Naive thymus-derived CD4-positive, alpha-beta T cell (primary cell): Measurements from ENCODE around the gene NDOR1. TPM values are rescaled to one million over a fixed set of nuclear protein-coding genes. Genes with fewer than 3 reads are reported as not detected.

Source experiments
- ATAC-seq: fragments of 150-1000 bp; cut with Tn5 transposase; 2 replicates; pipeline ENCODE4 v1.10.0; 2021; ENCODE audit warnings: mild to moderate bottlenecking, moderate library complexity
- CTCF ChIA-PET: fragments of 350-600 bp; sonication (Branson Sonifier 250); formaldehyde crosslinking; loops from one replicate; lab custom pipeline; 2021; ENCODE audit warnings: antibody characterized with exemption; lab: Charles Lee
- POLR2A ChIA-PET: fragments of 350-600 bp; sonication (Branson Sonifier 250); formaldehyde crosslinking; loops from one replicate; lab custom pipeline; 2021; ENCODE audit warnings: antibody characterized with exemption, inconsistent platforms; lab: Charles Lee
- DNase-seq, 9 donors: peaks; one replicate each; pipeline versions ENCODE4 v3.0.0 to v3.0.0-alpha.2; 2020 to 2022; ENCODE audit warnings: mixed read lengths in 1 of 9
- H3K27ac ChIP-seq: one replicate; pipeline ENCODE4 v1.7.0; 2013; ENCODE audit warnings: mild to moderate bottlenecking, low read depth, low read length, moderate library complexity
- H3K27me3 ChIP-seq, 2 donors: one replicate each; pipeline ENCODE4 v1.7.0; 2013; ENCODE audit warnings: low read length in 2 of 2, mild to moderate bottlenecking in 2 of 2, moderate library complexity in 2 of 2; ENCODE audit not compliant: control insufficient read depth in 2 of 2, insufficient read depth in 2 of 2
- H3K36me3 ChIP-seq, 3 experiments: 1 replicate in 2 of 3; 2 replicates in 1 of 3; pipeline ENCODE4 v1.7.0; 2013; ENCODE audit warnings: low read length in 3 of 3, mild to moderate bottlenecking in 3 of 3, moderate library complexity in 1 of 3; ENCODE audit not compliant: insufficient read depth in 3 of 3, control insufficient read depth in 2 of 3
- H3K4me1 ChIP-seq, 2 donors: one replicate each; pipeline ENCODE4 v1.7.0; 2013; ENCODE audit warnings: low read length in 2 of 2, mild to moderate bottlenecking in 2 of 2, moderate library complexity in 1 of 2; ENCODE audit not compliant: control insufficient read depth in 2 of 2, insufficient read depth in 2 of 2
- H3K4me3 ChIP-seq: 2 replicates; pipeline ENCODE4 v1.7.0; 2013; ENCODE audit warnings: mild to moderate bottlenecking, low read length
- H3K9me3 ChIP-seq, 3 experiments: 1 replicate in 2 of 3; 2 replicates in 1 of 3; pipeline ENCODE4 v1.7.0; 2013; ENCODE audit warnings: low read length in 3 of 3; ENCODE audit not compliant: control insufficient read depth in 2 of 3
- H3K27ac Mint-ChIP-seq, 9 donors: one replicate each; pipeline ENCODE4 v1.8.0; 2020 to 2022; ENCODE audit warnings: mixed read lengths in 9 of 9, mild to moderate bottlenecking in 8 of 9, moderate library complexity in 5 of 9, inconsistent platforms in 2 of 9
- H3K27me3 Mint-ChIP-seq, 5 donors: one replicate each; pipeline ENCODE4 v1.8.0; 2021 to 2022; ENCODE audit warnings: mixed read lengths in 5 of 5, mild to moderate bottlenecking in 1 of 5
- H3K36me3 Mint-ChIP-seq, 5 donors: one replicate each; pipeline ENCODE4 v1.8.0; 2020 to 2022; ENCODE audit warnings: mixed read lengths in 5 of 5, mild to moderate bottlenecking in 3 of 5, inconsistent platforms in 1 of 5
- H3K4me1 Mint-ChIP-seq, 7 donors: one replicate each; pipeline ENCODE4 v1.8.0; 2020 to 2022; ENCODE audit warnings: mixed read lengths in 7 of 7, mild to moderate bottlenecking in 3 of 7, inconsistent platforms in 1 of 7
- H3K4me3 Mint-ChIP-seq, 10 donors: one replicate each; pipeline ENCODE4 v1.8.0; 2020 to 2022; ENCODE audit warnings: mild to moderate bottlenecking in 10 of 10, mixed read lengths in 10 of 10, moderate library complexity in 6 of 10, inconsistent platforms in 2 of 10
- H3K9me3 Mint-ChIP-seq, 11 donors: one replicate each; pipeline ENCODE4 v1.8.0; 2020 to 2022; ENCODE audit warnings: mixed read lengths in 11 of 11, mild to moderate bottlenecking in 4 of 11, inconsistent platforms in 1 of 11, moderate library complexity in 1 of 11
- intact Hi-C, 2 donors: fragments of 100-400 bp; cut with micrococcal nuclease; formaldehyde crosslinking; loops; one replicate each; pipeline ENCODE4 v1.15.1; 2023
- polyA plus RNA-seq, 2 donors: library from polyadenylated mRNA; unstranded; fragments of 300-500 nt; fragmentation: Illumina TruSeq; gene quantifications; one replicate each; pipeline ENCODE4 v1.2.3, GENCODE V29; 2021
- total RNA-seq, 6 experiments: library from RNA in 5 of 6; stranded (reverse) in 5 of 6; gene quantifications; 1 replicate in 5 of 6; 2 replicates in 1 of 6; pipeline ENCODE4 v1.2.3 and lab custom pipeline; 2021 to 2026

Gene NDOR1
- total and polyA plus RNA-seq, 7 experiments from 2014 or later: 4.5 to 42.0 (median 33.0) TPM

DNA sequence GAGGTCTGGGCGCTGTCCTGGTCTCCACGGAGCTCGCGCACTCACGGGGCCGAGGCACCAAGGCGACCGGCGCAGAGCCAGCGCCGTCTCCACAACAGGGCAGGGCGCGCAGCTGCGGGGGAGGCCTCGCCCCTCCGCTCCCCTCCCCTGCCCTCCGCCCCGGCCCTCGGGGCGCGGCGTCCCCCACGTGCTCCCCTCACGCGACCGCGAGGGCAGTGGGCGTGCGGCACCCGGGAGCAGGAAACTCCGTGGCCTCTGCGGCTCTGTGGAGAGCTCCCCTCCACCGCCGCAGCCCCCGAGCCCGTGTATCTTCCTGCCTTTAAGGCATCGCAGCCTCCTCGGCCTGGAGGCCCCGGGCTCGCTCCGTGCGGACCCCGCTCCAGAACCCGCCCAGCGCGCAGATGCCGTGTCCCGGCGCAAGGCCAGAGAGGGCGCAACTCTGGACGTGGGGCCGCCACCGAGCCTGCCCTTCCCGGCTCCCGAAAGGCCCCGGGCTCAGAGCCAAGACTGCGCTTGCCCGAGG is 34.9 kb downstream of the NDOR1 start:
- Mint-ChIP-seq H3K27me3 (peaks cover 0 to 4% (median 0%) of the 10 kb centered on the region in 5 donors), H3K4me1 (peaks cover 12 to 35% (median 21%) of the 10 kb centered on the region in 7 donors), H3K36me3 (peaks cover 0 to 14% (median 4%) of the 10 kb centered on the region in 5 donors), H3K4me3 (peak overlapping the region; percentile 70 to 93 (median 82)), H3K9me3 (peaks cover 0 to 9% (median 0%) of the 10 kb centered on the region in 11 donors), H3K27ac (peak overlapping the region in 8 of 9 donors; percentile 52 to 94 (median 67))
- Histone ChIP-seq H3K4me1 (peaks cover 15 to 24% of the 10 kb centered on the region in 2 donors), H3K36me3 (peaks cover 0 to 19% (median 9%) of the 10 kb centered on the region in 3 experiments), H3K27ac (peak overlapping the region; percentile 83), H3K9me3 (no peaks in the 10 kb centered on the region), H3K4me3 (peak overlapping the region; percentile 72), H3K27me3 (no peaks in the 10 kb centered on the region)
- intact Hi-C loops: loop anchor here (2.0 to 5.0 kb wide), 5 partner anchors 52 to 828 kb away; partner anchors contain the start of genes ANAPC2 (in 1 of the 2), ARRDC1 (in 1 of the 2), ENTR1 (in 1 of the 2) and NRARP (in 1 of the 2)
- DNase-seq: peak in 7 of 9 donors; percentile 59 to 81 (median 72)
- ChIA-PET CTCF (interaction anchor here (0.6 to 1.3 kb wide), 6 partner anchors 14 to 450 kb away, joined by 3 to 9 read pairs (median 4); partner anchors contain the start of gene NELFB), POLR2A (interaction anchor here (0.7 to 10.7 kb wide), 36 partner anchors 13 to 707 kb away, joined by 3 to 168 read pairs (median 4); partner anchors contain the start of genes ANAPC2, CYSRT1, EXD3 and MAN1B1)
- peak; percentile 33 for ATAC-seq

DNA sequence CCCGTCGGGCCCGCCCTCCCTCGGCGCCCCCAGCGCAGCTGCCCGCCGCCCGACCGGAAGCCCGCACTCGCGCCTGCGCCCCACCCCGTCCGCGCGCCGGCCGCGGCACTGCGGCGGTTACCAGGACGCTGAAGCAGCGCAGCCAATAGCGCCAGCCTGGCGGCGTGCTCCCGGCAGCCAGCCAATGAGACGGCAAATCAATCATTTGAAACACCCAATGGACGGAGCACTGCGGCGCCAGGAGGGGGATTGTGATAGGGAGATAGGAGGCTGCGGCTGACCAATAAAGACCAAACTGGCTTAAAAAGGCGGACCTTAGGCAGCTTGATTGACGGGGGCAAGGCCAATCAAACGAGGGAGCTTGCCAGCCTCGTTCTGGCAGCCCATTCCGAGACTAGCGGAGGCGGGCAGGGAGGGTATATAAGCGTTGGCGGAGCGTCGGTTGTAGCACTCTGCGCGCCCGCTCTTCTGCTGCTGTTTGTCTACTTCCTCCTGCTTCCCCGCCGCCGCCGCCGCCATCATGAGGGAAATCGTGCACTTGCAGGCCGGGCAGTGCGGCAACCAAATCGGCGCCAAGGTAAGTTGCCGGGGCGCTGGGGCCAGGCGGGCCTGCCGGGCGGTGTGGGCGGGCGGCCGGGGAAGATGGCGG is 35.5 kb downstream of the NDOR1 start, which contains the start of gene TUBB4B:
TUBB4B (plus strand) TSS at position 447 of the 649 bp plus-strand sequence; CDS start at position 521, 74 bp downstream.
- POLR2A ChIA-PET: interaction anchor here (0.7 to 10.7 kb wide), 37 partner anchors 12 to 708 kb away, joined by 3 to 168 read pairs (median 4); partner anchors contain the start of genes ANAPC2, CYSRT1, EXD3 and MAN1B1
- intact Hi-C loops: loop anchor here (1.0 to 5.0 kb wide), 16 partner anchors 14 to 829 kb away; partner anchors contain the start of genes ANAPC2 (in 2 of the 2), MAN1B1 (in 2 of the 2), NDOR1 (in 2 of the 2) and NELFB (in 2 of the 2)
- H3K27ac ChIP-seq: peak within 1 kb of the TSS; percentile 83
- H3K27me3 Mint-ChIP-seq: peaks cover 0 to 4% (median 0%) of the 10 kb centered on the region in 5 donors
- H3K27me3 ChIP-seq: no peaks in the 10 kb centered on the region
- H3K4me3 ChIP-seq: peak within 1 kb of the TSS; percentile 72
- DNase-seq (peak; percentile 87 to 99 (median 98)), ATAC-seq (peak; percentile 87)
- H3K27ac Mint-ChIP-seq: peak within 1 kb of the TSS; percentile 82 to 94 (median 93)
- H3K4me3 Mint-ChIP-seq: peak within 1 kb of the TSS; percentile 83 to 97 (median 92)
- H3K4me1 Mint-ChIP-seq: peaks cover 12 to 35% (median 21%) of the 10 kb centered on the region in 7 donors
- H3K4me1 ChIP-seq: peaks cover 15 to 23% of the 10 kb centered on the region in 2 donors
- peaks cover 0 to 14% (median 4%) of the 10 kb centered on the region in 5 donors for H3K36me3 Mint-ChIP-seq
- peaks cover 0 to 19% (median 9%) of the 10 kb centered on the region in 3 experiments for H3K36me3 ChIP-seq
- H3K9me3 ChIP-seq: no peaks in the 10 kb centered on the region
- CTCF ChIA-PET: interaction anchor here (0.6 to 1.3 kb wide), 4 partner anchors 13 to 145 kb away, joined by 4 to 9 read pairs (median 5); partner anchors contain the start of gene NELFB
- H3K9me3 Mint-ChIP-seq: peaks cover 0 to 9% (median 0%) of the 10 kb centered on the region in 11 donors

DNA sequence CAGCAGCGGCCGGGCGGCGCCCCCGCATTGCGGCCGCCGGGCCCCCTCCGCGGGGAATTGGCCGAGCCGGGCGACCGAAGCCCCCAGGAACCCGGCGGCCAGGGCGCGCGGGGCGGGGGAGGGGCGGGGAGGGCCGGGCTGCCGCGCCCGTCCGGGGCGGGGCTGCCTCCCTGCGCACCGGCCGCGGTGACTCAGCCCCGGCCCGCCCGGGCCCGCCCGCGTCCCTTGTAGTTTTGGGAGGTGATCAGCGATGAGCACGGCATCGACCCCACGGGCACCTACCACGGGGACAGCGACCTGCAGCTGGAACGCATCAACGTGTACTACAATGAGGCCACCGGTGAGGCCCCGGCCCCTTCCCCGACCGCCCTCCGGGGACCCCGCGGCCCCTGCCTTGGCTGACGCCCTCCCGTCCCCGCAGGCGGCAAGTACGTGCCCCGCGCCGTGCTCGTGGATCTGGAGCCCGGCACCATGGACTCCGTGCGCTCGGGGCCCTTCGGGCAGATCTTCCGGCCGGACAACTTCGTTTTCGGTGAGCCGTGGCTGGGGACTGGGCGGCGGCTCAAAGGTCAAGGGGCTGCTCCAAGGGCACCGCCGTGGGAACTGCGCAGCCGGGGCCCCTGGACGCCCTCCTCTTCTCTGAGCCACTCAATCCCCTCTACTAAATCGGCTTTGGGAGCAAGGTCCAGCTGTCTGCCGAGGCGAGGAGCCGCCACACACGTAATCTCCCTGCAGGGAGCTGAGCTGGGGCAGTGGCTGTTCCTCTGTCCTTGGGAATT is 36.2 kb downstream of the NDOR1 start:
- peak overlapping the region; percentile 83 to 94 (median 86) for H3K4me3 Mint-ChIP-seq
- peaks cover 0 to 4% (median 0%) of the 10 kb centered on the region in 5 donors for H3K27me3 Mint-ChIP-seq
- Histone ChIP-seq H3K4me3 (peak overlapping the region; percentile 57), H3K27me3 (no peaks in the 10 kb centered on the region), H3K27ac (peak overlapping the region; percentile 63), H3K4me1 (peaks cover 15 to 16% of the 10 kb centered on the region in 2 donors), H3K9me3 (no peaks in the 10 kb centered on the region), H3K36me3 (peaks cover 0 to 19% (median 9%) of the 10 kb centered on the region in 3 experiments)
- H3K9me3 Mint-ChIP-seq: peaks cover 0 to 9% (median 0%) of the 10 kb centered on the region in 11 donors
- peak overlapping the region in 8 of 9 donors; percentile 12 to 94 (median 82) for H3K27ac Mint-ChIP-seq
- CTCF ChIA-PET: interaction anchor here (0.6 to 1.3 kb wide), 4 partner anchors 13 to 203 kb away, joined by 3 to 5 read pairs (median 4); no protein-coding TSS in a partner anchor
- POLR2A ChIA-PET: interaction anchor here (0.8 to 10.7 kb wide), 23 partner anchors 12 to 708 kb away, joined by 3 to 168 read pairs (median 4); partner anchors contain the start of genes ANAPC2, CYSRT1, DPP7 and MAN1B1
- peaks cover 0 to 14% (median 4%) of the 10 kb centered on the region in 5 donors for H3K36me3 Mint-ChIP-seq
- intact Hi-C loops: loop anchor here (1.0 to 5.0 kb wide), 16 partner anchors 14 to 829 kb away; partner anchors contain the start of genes ANAPC2 (in 2 of the 2), MAN1B1 (in 2 of the 2), NDOR1 (in 2 of the 2) and NELFB (in 2 of the 2)
- DNase-seq (peak in 4 of 9 donors; percentile 29 to 80 (median 54)), ATAC-seq (peak; percentile 23)
- H3K4me1 Mint-ChIP-seq: peaks cover 12 to 35% (median 21%) of the 10 kb centered on the region in 7 donors

DNA sequence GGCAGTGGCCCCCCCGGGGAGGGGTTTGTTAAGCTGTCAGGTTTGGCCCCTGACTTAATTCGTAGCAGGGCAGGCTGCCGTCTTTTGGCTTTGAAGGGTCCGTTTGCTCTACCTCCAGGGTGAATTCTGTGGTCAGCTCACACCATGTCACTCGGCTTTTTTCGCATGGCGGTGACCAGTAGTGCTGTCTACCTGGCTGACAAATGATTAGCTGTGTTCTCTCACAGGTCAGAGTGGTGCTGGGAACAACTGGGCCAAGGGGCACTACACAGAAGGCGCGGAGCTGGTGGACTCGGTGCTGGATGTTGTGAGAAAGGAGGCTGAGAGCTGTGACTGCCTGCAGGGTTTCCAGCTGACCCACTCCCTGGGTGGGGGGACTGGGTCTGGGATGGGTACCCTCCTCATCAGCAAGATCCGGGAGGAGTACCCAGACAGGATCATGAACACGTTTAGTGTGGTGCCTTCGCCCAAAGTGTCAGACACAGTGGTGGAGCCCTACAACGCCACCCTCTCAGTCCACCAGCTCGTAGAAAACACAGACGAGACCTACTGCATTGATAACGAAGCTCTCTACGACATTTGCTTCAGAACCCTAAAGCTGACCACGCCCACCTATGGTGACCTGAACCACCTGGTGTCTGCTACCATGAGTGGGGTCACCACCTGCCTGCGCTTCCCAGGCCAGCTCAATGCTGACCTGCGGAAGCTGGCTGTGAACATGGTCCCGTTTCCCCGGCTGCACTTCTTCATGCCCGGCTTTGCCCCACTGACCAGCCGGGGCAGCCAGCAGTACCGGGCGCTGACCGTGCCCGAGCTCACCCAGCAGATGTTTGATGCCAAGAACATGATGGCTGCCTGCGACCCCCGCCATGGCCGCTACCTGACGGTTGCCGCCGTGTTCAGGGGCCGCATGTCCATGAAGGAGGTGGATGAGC is 37.0 kb downstream of the NDOR1 start:
- Histone ChIP-seq H3K27me3 (no peaks in the 10 kb centered on the region), H3K36me3 (peaks cover 0 to 19% (median 9%) of the 10 kb centered on the region in 3 experiments), H3K9me3 (no peaks in the 10 kb centered on the region), H3K27ac (peak overlapping the region; percentile 63), H3K4me1 (peaks cover 11 to 15% of the 10 kb centered on the region in 2 donors), H3K4me3 (peak overlapping the region; percentile 57)
- intact Hi-C loops: loop anchor here in 1 of 2 donors (5.0 kb wide), 1 partner anchor 830 kb away; the partner anchor contains the start of genes ENTR1 and PMPCA
- DNase-seq: no peak
- POLR2A ChIA-PET: interaction anchor here (0.9 to 10.7 kb wide), 7 partner anchors 11 to 156 kb away, joined by 3 to 168 read pairs (median 4); partner anchors contain the start of genes CYSRT1, DPP7, MAN1B1 and NELFB
- H3K27me3 Mint-ChIP-seq: peaks cover 0 to 4% (median 0%) of the 10 kb centered on the region in 5 donors
- H3K4me3 Mint-ChIP-seq: peak overlapping the region; percentile 65 to 89 (median 84)
- H3K27ac Mint-ChIP-seq: peak overlapping the region; percentile 30 to 85 (median 65)
- peaks cover 0 to 9% (median 0%) of the 10 kb centered on the region in 11 donors for H3K9me3 Mint-ChIP-seq
- CTCF ChIA-PET: interaction anchor here (0.6 to 1.1 kb wide), 3 partner anchors 12 to 314 kb away, joined by 3 to 5 read pairs (median 3); no protein-coding TSS in a partner anchor
- peaks cover 12 to 35% (median 21%) of the 10 kb centered on the region in 7 donors for H3K4me1 Mint-ChIP-seq
- no peak for ATAC-seq
- peaks cover 0 to 14% (median 4%) of the 10 kb centered on the region in 5 donors for H3K36me3 Mint-ChIP-seq
